ENCODE measurements around the gene ATP6V0D1.
A peak's percentile ranks its signal among the peaks of the same experiment; 100 is the strongest.

Gene ATP6V0D1

DNA sequence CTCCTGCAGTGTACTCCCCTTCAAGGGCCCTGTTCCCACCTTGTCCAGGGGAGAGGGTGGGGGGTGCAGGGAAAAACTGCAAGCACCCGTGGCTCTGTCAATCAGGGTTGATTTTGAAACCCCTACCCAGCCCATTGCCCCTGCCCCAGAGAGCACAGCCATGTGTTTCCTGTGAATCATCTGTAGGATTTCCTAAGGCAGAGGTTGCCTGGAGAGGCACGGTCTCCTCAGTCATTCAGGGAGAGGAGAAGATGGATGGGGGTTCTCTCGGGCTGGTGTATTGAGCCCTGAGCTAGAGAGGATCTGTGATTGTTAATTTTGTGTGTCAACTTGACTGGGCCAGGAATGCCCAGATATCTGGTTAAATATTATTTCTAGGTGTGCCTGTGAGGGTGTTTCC, 5.8 kb upstream of the ATP6V0D1 start:
- Mint-ChIP-seq H3K4me3 (no peak overlapping the region), H3K9me3 (no peaks in the 10 kb centered on the region), H3K27ac (no peak overlapping the region), H3K36me3 (ENCODE audit: low read depth) (no peaks in the 10 kb centered on the region), H3K27me3 (ENCODE audit: low read depth) (no peaks in the 10 kb centered on the region), H3K4me1 (peaks cover 10% of the 10 kb centered on the region)
- TF ChIP-seq, protein P1, sequence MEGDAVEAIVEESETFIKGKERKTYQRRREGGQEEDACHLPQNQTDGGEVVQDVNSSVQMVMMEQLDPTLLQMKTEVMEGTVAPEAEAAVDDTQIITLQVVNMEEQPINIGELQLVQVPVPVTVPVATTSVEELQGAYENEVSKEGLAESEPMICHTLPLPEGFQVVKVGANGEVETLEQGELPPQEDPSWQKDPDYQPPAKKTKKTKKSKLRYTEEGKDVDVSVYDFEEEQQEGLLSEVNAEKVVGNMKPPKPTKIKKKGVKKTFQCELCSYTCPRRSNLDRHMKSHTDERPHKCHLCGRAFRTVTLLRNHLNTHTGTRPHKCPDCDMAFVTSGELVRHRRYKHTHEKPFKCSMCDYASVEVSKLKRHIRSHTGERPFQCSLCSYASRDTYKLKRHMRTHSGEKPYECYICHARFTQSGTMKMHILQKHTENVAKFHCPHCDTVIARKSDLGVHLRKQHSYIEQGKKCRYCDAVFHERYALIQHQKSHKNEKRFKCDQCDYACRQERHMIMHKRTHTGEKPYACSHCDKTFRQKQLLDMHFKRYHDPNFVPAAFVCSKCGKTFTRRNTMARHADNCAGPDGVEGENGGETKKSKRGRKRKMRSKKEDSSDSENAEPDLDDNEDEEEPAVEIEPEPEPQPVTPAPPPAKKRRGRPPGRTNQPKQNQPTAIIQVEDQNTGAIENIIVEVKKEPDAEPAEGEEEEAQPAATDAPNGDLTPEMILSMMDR (IDR thresholded peaks at IDR 0.05; ENCODE audit: unreplicated experiment in 3 of 3): no peak

DNA sequence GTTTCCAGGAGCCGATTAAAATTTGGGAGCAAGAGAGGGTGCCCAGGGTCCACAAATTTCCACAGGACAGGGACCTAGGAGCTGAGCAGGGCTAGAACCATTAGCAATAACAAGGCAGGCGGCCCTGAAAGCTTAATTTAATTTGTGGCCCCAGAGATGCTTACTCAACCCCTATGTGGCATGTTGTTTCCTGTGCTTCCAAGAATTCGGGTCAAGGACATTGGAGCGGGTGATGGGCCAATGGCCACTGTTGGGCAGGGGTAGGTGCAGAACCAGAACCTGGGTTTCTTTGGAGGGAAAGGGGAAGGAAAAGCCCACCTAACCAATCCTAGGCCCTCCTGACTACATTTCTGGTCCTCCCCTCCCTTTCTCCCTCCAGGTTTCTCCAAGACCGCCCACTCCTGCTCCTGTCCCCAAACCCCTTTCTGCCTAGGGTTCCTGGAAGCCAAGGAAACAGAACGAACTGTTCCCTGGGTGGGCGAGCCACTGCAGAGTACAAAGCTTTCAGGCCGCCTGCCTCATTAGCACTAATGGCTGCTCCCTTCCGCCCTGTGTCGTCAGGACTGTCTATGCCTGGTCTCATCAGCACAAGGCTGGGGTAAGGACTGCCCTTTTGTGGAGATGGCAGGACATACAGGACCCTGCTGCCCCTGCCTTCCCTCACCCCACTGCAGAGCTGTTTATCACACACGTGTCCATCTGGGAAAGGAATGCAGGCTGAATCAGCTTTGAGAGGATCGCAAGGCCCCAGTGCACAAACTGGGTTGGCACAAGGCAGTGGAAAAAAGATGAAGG, 3.0 kb upstream of the ATP6V0D1 start:
- Mint-ChIP-seq H3K36me3 (ENCODE audit: low read depth) (no peaks in the 10 kb centered on the region), H3K4me3 (peak overlapping the region in 1 of 3 experiments; percentile 56), H3K27me3 (ENCODE audit: low read depth) (peaks cover 3% of the 10 kb centered on the region), H3K27ac (peak overlapping the region in 2 of 3 experiments; percentile 52 to 77), H3K9me3 (no peaks in the 10 kb centered on the region), H3K4me1 (peaks cover 21% of the 10 kb centered on the region)
- TF ChIP-seq, protein P1 (IDR thresholded peaks at IDR 0.05; ENCODE audit: unreplicated experiment in 3 of 3): no peak

DNA sequence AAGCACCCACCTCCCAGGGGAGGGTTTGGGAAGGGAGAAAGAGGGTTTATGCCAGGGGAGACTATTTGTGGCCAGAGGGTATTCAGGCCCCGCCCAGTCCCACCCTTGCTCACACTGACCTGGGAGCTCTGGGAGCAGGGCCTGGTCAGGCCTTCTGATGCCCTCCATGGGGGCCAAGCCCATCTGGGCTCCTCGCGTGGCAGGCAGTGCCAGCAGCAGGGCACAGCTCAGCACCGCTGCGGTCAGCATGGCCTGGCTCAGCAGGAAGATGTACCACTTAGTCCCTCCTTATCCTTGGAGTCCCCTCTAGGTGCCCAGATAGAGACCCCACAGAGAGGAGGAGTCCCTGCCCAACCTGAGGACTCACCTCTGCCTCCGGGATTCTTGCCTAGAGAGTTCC, 2.2 kb upstream of the ATP6V0D1 start, which contains the start of gene AGRP:
Gene AGRP (minus strand): TSS at position 398 of the 400 bp plus-strand sequence. CDS start 149 bp downstream, at position 249.
- H3K27ac Mint-ChIP-seq: peak within 1 kb of the TSS; percentile 97 to 99 (median 99)
- H3K4me1 Mint-ChIP-seq: peaks cover 21% of the 10 kb centered on the region
- peaks cover 3% of the 10 kb centered on the region for H3K27me3 Mint-ChIP-seq (ENCODE audit: low read depth)
- H3K36me3 Mint-ChIP-seq (ENCODE audit: low read depth): no peaks in the 10 kb centered on the region
- H3K4me3 Mint-ChIP-seq: peak within 1 kb of the TSS; percentile 97 to 100 (median 99)
- TF ChIP-seq, protein P1 (IDR thresholded peaks at IDR 0.05; ENCODE audit: unreplicated experiment in 3 of 3): no peak
- H3K9me3 Mint-ChIP-seq: no peaks in the 10 kb centered on the region

DNA sequence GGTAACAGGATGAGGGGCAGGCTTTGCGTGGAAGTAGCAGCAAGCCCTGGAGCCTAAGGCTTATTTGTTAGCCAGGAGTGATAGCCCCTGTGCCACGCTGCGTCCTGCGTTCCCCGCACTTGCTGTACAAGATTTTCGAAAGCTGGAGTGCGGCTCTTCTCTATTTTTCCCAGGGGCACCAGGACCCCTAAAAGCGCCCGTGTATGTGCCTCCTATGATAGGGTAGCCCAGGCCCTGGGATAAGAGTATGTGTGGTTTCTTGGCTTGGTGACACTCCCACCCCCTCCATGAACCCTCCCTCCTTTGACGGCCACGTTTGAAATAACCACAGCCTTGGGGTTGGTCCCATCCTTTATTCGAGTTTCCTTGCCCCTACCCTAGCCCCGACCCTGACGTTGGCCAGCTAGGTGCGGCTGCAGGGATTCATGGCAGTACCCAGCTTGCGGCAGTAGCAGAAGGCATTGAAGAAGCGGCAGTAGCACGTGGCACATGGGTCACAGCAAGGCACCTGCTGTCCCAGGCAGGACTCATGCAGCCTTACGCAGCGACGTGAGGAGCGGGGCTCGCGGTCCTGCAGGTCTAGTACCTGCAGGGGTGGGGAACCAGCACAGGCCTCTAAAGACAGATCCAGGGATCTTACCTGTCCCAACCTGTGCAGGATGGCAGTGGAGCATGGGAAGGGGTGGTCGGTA, 1.4 kb upstream of the ATP6V0D1 start:
- H3K9me3 Mint-ChIP-seq: no peaks in the 10 kb centered on the region
- TF ChIP-seq, protein P1 (IDR thresholded peaks at IDR 0.05; ENCODE audit: unreplicated experiment in 3 of 3): no peak
- peaks cover 3% of the 10 kb centered on the region for H3K27me3 Mint-ChIP-seq (ENCODE audit: low read depth)
- H3K27ac Mint-ChIP-seq: peak overlapping the region; percentile 97 to 99 (median 99)
- peaks cover 21% of the 10 kb centered on the region for H3K4me1 Mint-ChIP-seq
- peak overlapping the region; percentile 97 to 100 (median 99) for H3K4me3 Mint-ChIP-seq
- H3K36me3 Mint-ChIP-seq (ENCODE audit: low read depth): no peaks in the 10 kb centered on the region

DNA sequence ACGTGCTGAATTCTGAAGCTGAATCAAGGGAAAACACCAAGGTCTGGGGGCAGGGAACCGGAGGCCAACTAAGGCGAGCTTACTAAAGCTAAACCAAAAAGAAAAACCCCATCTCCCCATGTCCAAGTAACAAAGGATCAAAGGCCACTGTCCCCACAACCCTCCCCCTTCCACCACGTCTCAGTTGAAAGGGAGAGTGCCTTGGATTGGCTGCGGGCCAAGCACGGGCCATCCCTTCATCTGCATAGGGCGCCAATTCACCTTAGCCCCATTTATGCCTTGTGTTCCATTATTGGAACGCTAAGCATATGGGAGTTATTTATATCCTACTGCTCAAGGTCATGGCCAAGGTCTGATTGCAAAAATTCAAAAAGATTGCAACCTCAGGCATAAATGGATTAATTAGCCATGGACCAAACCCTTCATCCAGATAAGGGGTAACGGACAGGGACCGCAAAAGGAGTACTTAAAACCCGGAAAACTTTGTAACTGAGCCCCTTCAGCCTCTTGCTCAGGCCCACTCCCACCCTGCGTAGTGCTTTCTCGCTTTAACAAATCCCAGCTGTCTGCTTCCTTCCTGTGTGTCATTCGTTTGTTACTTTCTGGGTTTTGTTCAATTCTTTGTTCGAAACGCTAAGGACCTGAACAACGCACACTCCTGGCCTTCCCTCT, 740 bp upstream of the ATP6V0D1 start:
- Mint-ChIP-seq H3K4me1 (peaks cover 21% of the 10 kb centered on the region), H3K27me3 (ENCODE audit: low read depth) (peaks cover 3% of the 10 kb centered on the region), H3K4me3 (peak overlapping the region; percentile 97 to 100 (median 99)), H3K9me3 (no peaks in the 10 kb centered on the region), H3K36me3 (ENCODE audit: low read depth) (no peaks in the 10 kb centered on the region), H3K27ac (peak overlapping the region; percentile 97 to 99 (median 99))
- TF ChIP-seq, protein P1 (IDR thresholded peaks at IDR 0.05; ENCODE audit: unreplicated experiment in 3 of 3): no peak
